HG03571 (cell line): ENCODE data around the gene NOP9.

Experiments
- ATAC-seq: cut with Tn5 transposase; IDR thresholded peaks from one replicate; pipeline ENCODE4 v1.9.1; 2021; ENCODE audit not compliant: unreplicated experiment

Gene NOP9

GRCh38 chr14:24262821-24263733, 36.6 kb upstream of the NOP9 start, which contains the start of gene TGM1:
TGM1 (minus strand) TSS chr14:24263177; CDS start chr14:24262352, 825 bp downstream.
- ATAC-seq: no peak

- ATAC-seq: no peak
These were observed 35.8 kb upstream of the NOP9 start for GRCh38 chr14:24263848-24264247.

- no peak for ATAC-seq
These were observed 35.4 kb upstream of the NOP9 start for GRCh38 chr14:24264298-24264697.

- ATAC-seq: no peak
These were observed 33.1 kb upstream of the NOP9 start for GRCh38 chr14:24266344-24267244.

- no peak for ATAC-seq
These were observed 32.1 kb upstream of the NOP9 start for GRCh38 chr14:24267516-24267915.

- no peak for ATAC-seq
These were observed 31.4 kb upstream of the NOP9 start for GRCh38 chr14:24268225-24268624.

GRCh38 chr14:24269368-24269767, 30.3 kb upstream of the NOP9 start:
- no peak for ATAC-seq

GRCh38 chr14:24269910-24270536, 29.6 kb upstream of the NOP9 start:
- no peak for ATAC-seq

GRCh38 chr14:24270537-24271133, 29.0 kb upstream of the NOP9 start:
- ATAC-seq: no peak

GRCh38 chr14:24271134-24271833, 28.4 kb upstream of the NOP9 start, which contains the start of gene RABGGTA:
RABGGTA (minus strand) TSS chr14:24271597; CDS start chr14:24271115, 482 bp downstream.
- peak; percentile 75 for ATAC-seq

GRCh38 chr14:24271834-24272263, 27.8 kb upstream of the NOP9 start:
- ATAC-seq: no peak

- no peak for ATAC-seq
These were observed 27.2 kb upstream of the NOP9 start for GRCh38 chr14:24272467-24272866.

- ATAC-seq: no peak
These were observed 26.1 kb upstream of the NOP9 start for GRCh38 chr14:24273422-24273998.

GRCh38 chr14:24274101-24274543, 25.5 kb upstream of the NOP9 start:
- peak; percentile 33 for ATAC-seq

- no peak for ATAC-seq
These were observed 22.6 kb upstream of the NOP9 start for GRCh38 chr14:24277071-24277470.

GRCh38 chr14:24277606-24278321, 21.9 kb upstream of the NOP9 start:
- ATAC-seq: no peak

- ATAC-seq: no peak
These were observed 21.2 kb upstream of the NOP9 start for GRCh38 chr14:24278424-24278823.

- peak; percentile 43 for ATAC-seq
These were observed 20.1 kb upstream of the NOP9 start for GRCh38 chr14:24279301-24280186.
